ENCODE results near the gene KCTD1.

The KCTD1 gene

GRCh38 chr18:26549263-26550094 lies 1.1 kb upstream of the KCTD1 start:
- peak; percentile 47 for DNase-seq (ENCODE audit: low read depth)

DNA sequence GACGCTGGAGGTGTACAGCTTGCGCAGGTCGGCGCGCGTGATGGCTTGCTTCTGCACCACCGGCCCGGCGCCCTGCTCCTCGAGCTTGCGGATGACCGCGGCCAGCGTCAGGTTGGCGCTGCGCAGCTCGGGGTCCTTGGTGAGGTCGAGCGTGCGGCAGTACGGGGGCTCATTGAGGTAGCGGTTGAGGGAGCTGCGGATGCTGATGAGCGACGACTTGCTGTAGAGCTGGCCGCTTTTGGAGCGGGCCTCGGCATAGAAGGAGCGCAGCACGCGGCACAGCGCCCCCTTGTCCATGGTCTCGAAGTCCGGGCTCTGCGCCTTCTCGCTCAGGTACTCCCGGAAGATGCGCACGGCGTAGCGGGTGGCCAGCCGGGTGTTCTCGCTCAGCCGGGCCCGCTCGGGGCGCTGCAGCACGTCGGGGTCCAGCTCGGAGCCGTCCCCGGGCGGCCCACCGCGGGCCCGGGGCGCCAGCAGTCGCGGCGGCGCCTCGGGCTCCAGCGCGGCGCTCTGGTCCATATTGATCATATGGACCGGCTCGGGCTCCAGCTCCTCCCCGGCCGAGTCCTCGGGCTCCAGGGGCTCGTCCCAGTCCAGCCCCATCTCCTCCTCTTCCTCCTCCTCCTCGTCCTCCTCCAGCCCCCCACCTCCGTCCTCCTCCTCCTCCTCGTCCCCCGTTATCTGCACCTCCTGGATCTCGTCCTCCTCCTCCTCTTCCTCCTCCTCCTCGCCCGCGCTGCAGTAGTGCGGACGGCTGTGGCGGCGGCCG lies 523 bp downstream of the KCTD1 start:
- DNase-seq (ENCODE audit: low read depth) = peak; percentile 83

DNA sequence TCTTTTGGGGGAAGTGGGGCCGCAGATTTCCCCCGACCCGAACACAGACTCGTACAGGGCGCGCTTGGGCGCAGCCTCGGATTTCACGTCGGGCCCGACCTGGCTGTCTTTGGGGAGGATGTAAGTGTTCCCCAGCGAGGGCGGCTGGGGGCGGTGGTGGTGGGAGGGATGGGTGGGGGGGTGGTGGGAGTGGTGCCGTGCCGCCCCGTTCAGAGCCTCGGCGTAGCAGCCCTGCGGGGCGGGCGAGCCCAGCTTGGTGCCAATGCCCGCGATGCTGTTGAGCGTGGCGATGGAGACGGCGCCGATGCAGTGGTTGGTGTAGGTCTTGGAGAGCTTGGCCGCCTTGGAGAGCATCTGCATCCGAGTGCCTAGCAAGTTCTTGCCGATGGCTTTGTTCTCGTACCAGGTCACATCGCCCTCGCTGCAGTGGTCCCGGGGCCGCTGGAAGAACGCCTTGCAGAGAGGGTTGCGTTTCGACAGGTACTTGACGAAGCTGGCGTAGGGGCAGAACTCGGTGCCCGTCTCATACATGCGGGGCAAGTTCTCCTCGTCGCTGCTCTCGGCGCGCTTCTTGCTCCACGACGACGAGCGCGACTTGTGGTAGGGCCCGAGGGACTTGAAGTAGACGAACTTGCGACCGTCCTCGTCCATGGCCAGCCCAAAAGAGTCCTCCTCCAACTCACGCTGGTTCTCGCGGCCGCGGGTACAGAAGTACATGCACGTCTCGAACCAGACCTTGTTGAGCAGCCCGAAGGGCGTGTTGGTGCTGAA lies 1.3 kb downstream of the KCTD1 start:
- no peak for DNase-seq (ENCODE audit: low read depth)

GRCh38 chr18:26546170-26546874 lies 2.0 kb downstream of the KCTD1 start:
- peak; percentile 2 for DNase-seq (ENCODE audit: low read depth)

- DNase-seq (ENCODE audit: low read depth) = no peak
These were observed 2.8 kb downstream of the KCTD1 start for GRCh38 chr18:26545335-26546123.

- peak; percentile 13 for DNase-seq (ENCODE audit: low read depth)
These were observed 3.9 kb downstream of the KCTD1 start for GRCh38 chr18:26544451-26544850.

DNA sequence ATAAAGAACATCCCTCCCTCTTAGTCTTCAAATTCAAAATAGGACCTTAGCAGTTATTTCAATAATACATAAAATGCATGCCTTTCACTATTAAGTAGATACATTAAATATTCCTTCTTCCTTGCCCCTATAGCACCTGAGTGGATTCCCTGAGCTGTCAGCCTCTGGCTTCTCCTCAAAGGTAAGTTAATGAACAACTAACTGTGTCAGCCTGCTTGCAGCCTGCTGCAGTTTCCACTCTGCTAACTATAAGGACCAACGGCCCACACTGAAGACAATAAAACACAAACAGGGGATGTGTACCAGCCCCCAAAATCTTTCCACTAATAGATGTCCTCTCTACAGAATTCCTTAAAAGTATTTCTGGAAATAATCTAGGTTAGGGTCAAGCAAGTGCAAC lies 5.0 kb downstream of the KCTD1 start:
- DNase-seq (ENCODE audit: low read depth) = no peak

GRCh38 chr18:26540043-26540628 lies 8.2 kb downstream of the KCTD1 start:
- peak; percentile 65 for DNase-seq (ENCODE audit: low read depth)

DNA sequence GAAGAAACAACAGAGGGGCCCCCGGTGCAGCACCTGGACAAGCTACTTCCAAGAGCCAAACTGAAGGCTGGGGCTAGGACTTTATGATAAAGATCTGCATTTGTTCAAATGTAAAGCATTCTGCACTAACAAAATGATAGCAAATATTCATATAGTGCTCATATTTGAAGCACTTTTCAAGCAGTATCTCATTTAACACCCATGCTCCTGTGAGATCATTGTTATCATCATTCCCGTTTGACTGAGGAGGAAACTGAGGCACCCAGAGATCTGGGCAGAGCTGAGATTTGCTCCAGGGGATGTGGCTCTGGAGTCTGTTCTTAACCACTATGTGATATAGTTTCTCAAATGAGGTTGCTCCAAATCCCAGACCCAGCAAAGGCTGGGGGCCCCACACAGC lies 9.8 kb downstream of the KCTD1 start:
- no peak for DNase-seq (ENCODE audit: low read depth)

GRCh38 chr18:26536664-26537063 lies 11.7 kb downstream of the KCTD1 start:
- no peak for DNase-seq (ENCODE audit: low read depth)

GRCh38 chr18:26536032-26536431 lies 12.3 kb downstream of the KCTD1 start:
- DNase-seq (ENCODE audit: low read depth) = no peak

GRCh38 chr18:26535630-26536029 lies 12.7 kb downstream of the KCTD1 start:
- no peak for DNase-seq (ENCODE audit: low read depth)

- DNase-seq (ENCODE audit: low read depth) = no peak
These were observed 15.7 kb downstream of the KCTD1 start for GRCh38 chr18:26532367-26533340.

DNA sequence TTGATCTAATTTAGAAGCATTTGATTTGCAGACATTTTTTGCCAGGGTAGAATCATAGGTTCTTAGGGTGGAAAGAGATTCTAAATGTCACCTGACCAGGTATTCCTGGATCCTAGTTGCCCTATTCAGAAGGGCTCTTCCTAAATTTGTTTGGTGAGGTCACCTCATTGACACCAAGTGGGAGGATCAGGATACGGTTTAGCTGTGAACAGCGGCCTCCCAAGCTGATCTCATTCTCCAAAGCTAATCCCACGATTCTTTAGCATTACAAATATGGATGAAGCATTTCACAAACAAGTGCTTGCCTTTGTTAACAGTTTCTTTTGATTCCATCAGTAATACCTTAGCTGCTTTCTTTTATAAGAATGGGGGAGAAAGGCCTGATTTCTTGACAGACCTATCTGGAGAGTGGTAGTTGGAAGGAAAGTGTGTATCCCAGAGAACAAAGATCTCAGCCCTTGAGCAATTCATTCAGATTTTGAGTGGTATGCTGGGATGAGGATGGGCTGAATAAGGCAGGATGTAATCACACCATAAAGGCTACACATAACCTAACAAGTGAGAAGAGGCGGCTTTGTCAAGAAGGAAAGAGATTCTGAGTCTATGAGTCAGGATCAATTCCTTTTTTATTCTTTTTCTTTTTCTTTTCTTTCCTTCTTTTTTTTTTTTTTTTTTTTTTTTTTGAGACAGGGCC lies 16.6 kb downstream of the KCTD1 start:
- no peak for DNase-seq (ENCODE audit: low read depth)

GRCh38 chr18:26526966-26527234 lies 21.5 kb downstream of the KCTD1 start:
- DNase-seq (ENCODE audit: low read depth) = no peak

DNA sequence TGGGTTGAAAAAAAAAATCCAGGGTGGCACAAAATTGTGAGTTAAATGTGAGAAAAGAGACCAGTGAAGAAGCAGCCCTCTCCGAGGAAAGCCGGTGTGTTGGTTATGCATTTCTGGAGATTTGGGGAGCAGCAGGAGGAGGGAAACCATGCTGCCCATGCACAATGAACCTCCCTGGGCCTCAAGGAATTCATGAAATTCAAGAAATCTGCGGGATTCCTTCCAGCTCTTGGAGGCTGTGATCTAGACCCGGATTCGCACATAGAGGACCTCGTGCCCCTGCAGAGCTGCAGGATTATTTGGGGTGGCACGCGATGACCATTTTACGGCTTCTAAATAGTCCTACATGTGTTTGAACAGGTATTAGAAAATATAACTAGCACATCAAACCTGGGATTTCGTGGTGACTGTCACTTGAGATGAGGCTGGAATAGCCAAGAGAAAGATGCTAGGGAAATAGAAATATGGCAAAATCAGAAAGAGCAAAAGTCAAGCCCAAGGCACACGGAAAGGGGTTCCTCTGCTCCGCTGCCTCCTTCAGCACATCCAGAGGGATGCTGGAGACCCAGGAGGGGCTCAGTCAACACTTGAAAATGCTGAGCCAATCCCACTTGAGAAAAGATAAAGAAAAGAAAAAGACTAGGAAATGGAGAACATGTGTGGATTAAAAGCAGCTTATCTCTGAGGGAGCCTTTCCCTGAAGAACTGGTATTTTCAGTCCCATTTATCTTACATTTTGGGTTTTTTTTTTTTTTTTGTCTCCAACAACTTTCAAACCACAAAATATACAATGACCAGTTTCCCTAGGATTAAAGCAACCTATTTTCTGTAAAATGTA lies 22.0 kb downstream of the KCTD1 start:
- no peak for DNase-seq (ENCODE audit: low read depth)

- DNase-seq (ENCODE audit: low read depth) = no peak
These were observed 23.6 kb downstream of the KCTD1 start for GRCh38 chr18:26524504-26525351.

Data from amniotic epithelial cell (primary cell).